Fibroblast of pulmonary artery (primary cell): ENCODE results near the gene ACOT9.
A peak's percentile ranks its signal among the peaks of the same experiment; 100 is the strongest.
"Not testable (repeated sequence)": the region's sequence is repeated elsewhere in the genome, so short reads cannot be mapped to it uniquely, and the experiment has no call there.

ENCODE experiments used
- DNase-seq: peaks from one replicate; pipeline ENCODE4 v3.0.0-alpha.2; 2010; ENCODE audit warnings: low read depth
- H3K4me3 ChIP-seq: replicated peaks from 2 replicates; pipeline ENCODE4 v1.5.1; 2011; ENCODE audit warnings: low read depth, mild to moderate bottlenecking, control low read depth, low read length, moderate library complexity
- TF ChIP-seq, protein P1 (sequence below): IDR thresholded peaks from 2 replicates; pipeline ENCODE4 v1.5.1; 2011; ENCODE audit warnings: mild to moderate bottlenecking, control low read depth, low read length, inconsistent platforms; ENCODE audit errors: missing control alignments

Gene ACOT9

DNA sequence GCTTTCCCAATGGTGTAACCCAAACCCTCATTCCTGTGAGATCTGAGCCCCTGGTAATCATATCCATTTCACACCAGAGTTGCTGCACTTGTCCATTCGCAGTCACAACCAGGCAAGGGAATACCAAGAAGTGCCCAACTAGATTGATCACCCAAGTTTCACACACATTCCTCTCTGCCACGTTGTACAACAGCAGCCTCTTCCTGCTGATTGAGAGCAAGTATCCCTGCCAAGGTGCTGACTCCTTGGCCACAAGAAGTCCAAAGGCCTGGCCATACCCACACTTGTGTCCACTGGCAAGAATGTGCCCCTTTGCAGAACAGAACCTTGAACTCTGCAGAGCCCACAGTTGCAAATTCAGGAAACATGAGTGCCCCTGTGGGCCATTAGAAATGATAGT, 6.5 kb upstream of the ACOT9 start:
- H3K4me3 ChIP-seq, result no peak overlapping the region
- DNase-seq, result no peak
- TF ChIP-seq, protein P1, sequence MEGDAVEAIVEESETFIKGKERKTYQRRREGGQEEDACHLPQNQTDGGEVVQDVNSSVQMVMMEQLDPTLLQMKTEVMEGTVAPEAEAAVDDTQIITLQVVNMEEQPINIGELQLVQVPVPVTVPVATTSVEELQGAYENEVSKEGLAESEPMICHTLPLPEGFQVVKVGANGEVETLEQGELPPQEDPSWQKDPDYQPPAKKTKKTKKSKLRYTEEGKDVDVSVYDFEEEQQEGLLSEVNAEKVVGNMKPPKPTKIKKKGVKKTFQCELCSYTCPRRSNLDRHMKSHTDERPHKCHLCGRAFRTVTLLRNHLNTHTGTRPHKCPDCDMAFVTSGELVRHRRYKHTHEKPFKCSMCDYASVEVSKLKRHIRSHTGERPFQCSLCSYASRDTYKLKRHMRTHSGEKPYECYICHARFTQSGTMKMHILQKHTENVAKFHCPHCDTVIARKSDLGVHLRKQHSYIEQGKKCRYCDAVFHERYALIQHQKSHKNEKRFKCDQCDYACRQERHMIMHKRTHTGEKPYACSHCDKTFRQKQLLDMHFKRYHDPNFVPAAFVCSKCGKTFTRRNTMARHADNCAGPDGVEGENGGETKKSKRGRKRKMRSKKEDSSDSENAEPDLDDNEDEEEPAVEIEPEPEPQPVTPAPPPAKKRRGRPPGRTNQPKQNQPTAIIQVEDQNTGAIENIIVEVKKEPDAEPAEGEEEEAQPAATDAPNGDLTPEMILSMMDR, result no peak

DNA sequence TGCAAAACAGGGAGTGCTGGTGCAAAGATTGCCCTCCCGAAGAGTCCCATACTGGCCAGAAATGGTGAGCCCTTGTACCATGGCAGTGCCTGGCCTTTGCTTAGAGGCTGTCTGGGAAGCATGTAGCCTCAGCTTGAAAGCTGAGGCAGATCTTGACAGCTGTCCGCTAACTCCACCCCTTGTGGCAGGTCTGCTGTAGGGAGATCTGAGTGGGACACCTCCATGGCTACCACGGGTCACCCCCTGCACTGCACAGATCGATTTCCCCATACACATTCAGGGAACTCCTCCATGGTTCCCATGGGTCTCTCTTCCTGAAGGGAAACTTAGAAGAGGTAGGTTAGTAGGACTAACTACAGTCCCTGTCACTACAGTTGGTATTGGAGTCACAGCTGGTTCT, 6.1 kb upstream of the ACOT9 start:
- H3K4me3 ChIP-seq, result no peak overlapping the region
- DNase-seq, result no peak
- TF ChIP-seq, protein P1, result no peak

DNA sequence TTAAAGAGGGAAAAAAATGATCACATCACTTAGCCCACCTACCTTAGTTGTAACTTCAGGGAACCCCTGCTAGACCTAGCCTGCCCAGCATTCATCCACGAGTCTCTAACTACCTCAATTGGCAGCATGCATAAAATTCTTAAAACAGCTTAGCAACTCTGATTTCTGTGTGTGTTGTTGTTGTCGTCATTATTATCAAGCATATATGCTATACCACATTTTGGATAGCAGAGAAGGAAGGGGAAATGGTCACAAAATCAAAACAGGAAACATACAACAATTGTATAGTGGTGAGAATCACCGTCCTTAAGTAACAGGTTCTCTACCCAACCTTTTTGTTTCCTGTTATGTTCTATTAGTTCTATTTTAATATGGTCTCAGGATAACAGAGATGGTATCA, 2.7 kb upstream of the ACOT9 start:
- peak; percentile 12 for DNase-seq
- H3K4me3 ChIP-seq, result no peak overlapping the region
- TF ChIP-seq, protein P1, result no peak

DNA sequence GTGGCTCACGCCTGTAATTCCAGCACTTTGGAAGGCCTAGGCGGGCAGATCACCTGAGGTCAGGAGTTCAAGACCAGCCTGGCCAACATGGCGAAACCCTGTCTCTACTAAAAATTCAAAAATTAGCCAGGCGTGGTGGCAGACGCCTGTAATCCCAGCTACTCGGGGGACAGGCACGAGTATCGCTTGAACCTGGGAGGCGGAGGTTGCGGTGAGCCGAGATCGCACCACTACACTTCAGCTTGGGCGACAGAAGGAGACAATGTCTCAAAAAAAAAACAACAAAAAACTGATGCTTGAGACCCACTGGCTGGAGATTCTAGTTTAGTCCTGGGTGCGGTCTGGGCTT, 521 bp upstream of the ACOT9 start:
- DNase-seq, H3K4me3 ChIP-seq: not testable (repeated sequence)

DNA sequence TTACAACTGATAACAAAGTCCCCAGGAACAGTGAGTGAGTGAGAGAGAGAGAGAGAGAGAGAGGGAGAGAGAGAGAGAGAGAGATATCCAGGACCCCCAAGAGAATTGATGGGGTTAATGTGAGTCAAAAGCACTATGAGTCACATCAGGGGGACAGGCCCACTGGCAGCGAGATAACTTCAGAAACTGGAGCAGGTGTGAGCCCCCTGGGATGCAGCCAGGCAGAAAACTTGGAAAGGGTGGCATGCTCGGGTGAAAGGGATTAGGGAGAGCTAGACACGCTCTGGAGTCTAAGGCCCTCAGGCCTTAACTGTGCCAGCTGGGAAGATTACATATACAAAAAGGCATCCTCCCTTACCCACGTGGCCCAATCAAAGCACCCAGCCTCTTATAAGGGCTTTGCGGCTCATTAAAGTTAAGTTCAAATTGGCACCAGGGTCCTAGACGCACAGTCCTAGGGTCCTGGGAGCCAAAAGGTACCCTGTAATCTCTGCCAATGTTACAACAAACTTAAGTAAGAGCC, 841 bp downstream of the ACOT9 start:
- H3K4me3 ChIP-seq, result peak overlapping the region; percentile 68
- DNase-seq, result peak; percentile 70
- TF ChIP-seq, protein P1, result no peak

DNA sequence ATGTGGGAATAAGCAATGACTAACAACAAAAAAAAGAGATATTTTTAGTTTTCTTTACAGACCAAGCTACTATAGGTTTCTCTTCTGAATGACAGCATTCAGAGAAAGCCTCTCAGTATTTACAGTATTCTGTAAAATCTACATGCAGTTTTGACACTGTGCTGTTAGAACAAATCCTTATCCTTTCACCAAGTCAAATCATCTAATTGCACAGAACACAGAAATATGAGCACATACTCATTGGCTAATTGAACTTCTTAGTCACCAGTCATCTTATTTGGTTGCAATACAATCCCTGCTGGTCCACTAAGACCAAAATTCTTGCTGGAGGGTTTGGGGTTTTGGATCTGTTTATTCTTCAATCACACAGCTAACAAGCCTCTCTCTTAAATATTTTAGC, 5.7 kb downstream of the ACOT9 start:
- TF ChIP-seq, protein P1, result no peak
- peak; percentile 18 for DNase-seq
- no peak overlapping the region for H3K4me3 ChIP-seq

DNA sequence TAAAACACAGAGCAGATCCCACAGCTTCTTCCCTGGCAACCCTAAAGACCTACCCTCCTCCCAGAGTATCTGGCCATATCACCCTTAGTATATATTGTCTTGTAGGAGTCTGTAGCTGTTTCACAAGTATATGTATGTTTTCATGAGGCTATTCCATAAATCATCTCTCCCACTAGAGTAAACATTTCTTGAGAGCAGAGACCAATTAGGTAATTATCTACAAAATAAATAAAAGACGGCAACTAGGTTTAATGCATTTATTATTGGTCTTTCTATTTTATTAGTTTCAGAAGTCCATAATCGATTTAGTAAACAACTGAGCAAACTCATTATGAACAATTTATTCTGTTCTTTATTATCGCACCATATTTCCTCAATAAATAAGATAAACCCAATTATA, 7.0 kb downstream of the ACOT9 start:
- no peak for DNase-seq
- TF ChIP-seq, protein P1, result no peak
- H3K4me3 ChIP-seq, result no peak overlapping the region

DNA sequence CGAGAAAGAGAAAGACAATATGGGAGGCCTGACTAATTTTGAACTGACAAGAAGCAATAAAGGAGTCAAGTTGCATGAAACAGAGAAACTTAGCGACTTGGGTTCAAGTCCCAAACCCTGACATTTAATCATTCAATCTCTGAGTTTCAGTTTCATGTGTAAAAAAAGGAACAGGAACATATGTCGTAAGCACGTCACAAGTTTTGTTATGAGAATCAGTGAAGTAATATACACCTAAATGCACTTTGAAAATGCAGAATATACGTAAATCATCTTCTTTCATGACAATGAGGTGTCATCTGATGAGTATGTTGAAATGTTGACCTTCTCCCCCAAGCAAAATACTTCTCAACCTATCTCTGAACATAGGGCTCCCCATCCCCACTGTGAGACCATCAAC, 10.4 kb downstream of the ACOT9 start:
- no peak overlapping the region for H3K4me3 ChIP-seq
- TF ChIP-seq, protein P1, result no peak
- no peak for DNase-seq
